Caki2 (cell line): Measurements from ENCODE around the gene SIN3B. TPM values are rescaled to one million over a fixed set of nuclear protein-coding genes. Genes with fewer than 3 reads are reported as not detected.

Source experiments
- DNase-seq: peaks from one replicate; pipeline ENCODE4 v3.0.0-alpha.2; 2015; ENCODE audit warnings: low read depth
- in situ Hi-C: cut with HindIII; loops from 2 replicates; pipeline ENCODE4 v1.10.0; 2016; ENCODE audit warnings: low sequenced_read_pairs, low pct_unique_long_range_greater_than_20kb, mixed read lengths
- total RNA-seq: library from RNA; depleted of rRNA; stranded (reverse); fragments of >200 nt; shearing (Covaris generic); gene quantifications from 2 replicates; pipeline ENCODE4 v1.2.3, GENCODE V29; 2014; ENCODE audit warnings: low replicate concordance; rRNA removed

SIN3B gene
- total RNA-seq, 1 experiment from 2014 or later: 21.9 TPM

- in situ Hi-C loops: no loop called here
- DNase-seq: no peak
These were observed 91.8 kb downstream of the SIN3B start for GRCh38 chr19:16920816-16921529.

- in situ Hi-C loops: no loop called here
- DNase-seq: no peak
These were observed 92.8 kb downstream of the SIN3B start for GRCh38 chr19:16921766-16922591.

GRCh38 chr19:16922592-16922934 lies 93.4 kb downstream of the SIN3B start:
- in situ Hi-C loops: no loop called here
- DNase-seq: no peak

GRCh38 chr19:16922949-16923348 lies 93.8 kb downstream of the SIN3B start:
- no peak for DNase-seq
- in situ Hi-C loops: no loop called here

GRCh38 chr19:16927883-16928282 lies 98.7 kb downstream of the SIN3B start:
- no peak for DNase-seq
- in situ Hi-C loops: no loop called here

GRCh38 chr19:16928351-16928750 lies 99.2 kb downstream of the SIN3B start:
- DNase-seq: no peak
- in situ Hi-C loops: no loop called here

GRCh38 chr19:16928916-16929315 lies 99.7 kb downstream of the SIN3B start:
- in situ Hi-C loops: no loop called here

More at GRCh38 chr19:16928916-16929315, 99.7 kb downstream of the SIN3B start:
- no peak for DNase-seq

Other genes starting within 250 kb of the SIN3B start
- 6.2 and 8.4 TPM in 2 replicates for gene MED26, start 201.2 kb upstream of the SIN3B start, total RNA-seq
- 148 and 152 TPM in 2 replicates for gene SMIM7, start 169.3 kb upstream of the SIN3B start, total RNA-seq
- 4.8 and 9.9 TPM in 2 replicates for gene TMEM38A, start 168.3 kb upstream of the SIN3B start, total RNA-seq
- gene NWD1, start 109.6 kb upstream of the SIN3B start, total RNA-seq: 0.09 TPM in 1 of 2 replicates, not detected in the other
- 2.3 and 5.0 TPM in 2 replicates for gene F2RL3, start 59.6 kb downstream of the SIN3B start, total RNA-seq
- 0.29 and 0.64 TPM in 2 replicates for gene CPAMD8, start 197.4 kb downstream of the SIN3B start, total RNA-seq
- gene HAUS8, start 246.1 kb downstream of the SIN3B start, total RNA-seq: 23.7 and 24.2 TPM in 2 replicates
- gene MYO9B, start 246.4 kb downstream of the SIN3B start, total RNA-seq: 29.6 and 49.7 TPM in 2 replicates